RWPE2 (cell line): ENCODE results near the gene CNDP2.

Experiments
- ATAC-seq: fragments of 200-7000 bp; cut with Tn5 transposase; 3 replicates; pipeline ENCODE4 v1.9.1; 2021; ENCODE audit warnings: low read depth
- DNase-seq: peaks from one replicate; pipeline ENCODE4 v3.0.0-alpha.2; 2020; ENCODE audit warnings: low spot score
- H3K27ac ChIP-seq: fragments of 450-650 bp; 2 replicates; pipeline ENCODE4 v1.5.1; 2017; ENCODE audit warnings: mild to moderate bottlenecking; ENCODE audit not compliant: poor library complexity, severe bottlenecking
- H3K27me3 ChIP-seq: fragments of 250-450 bp; sonication (Bioruptor Pico); 2 replicates; pipeline ENCODE4 v1.5.1; 2021; ENCODE audit warnings: mild to moderate bottlenecking, moderate library complexity; ENCODE audit not compliant: insufficient read depth, poor library complexity, severe bottlenecking
- H3K36me3 ChIP-seq: fragments of 250-450 bp; sonication (Bioruptor Pico); 2 replicates; pipeline ENCODE4 v1.5.1; 2020; ENCODE audit warnings: low read depth, mild to moderate bottlenecking, moderate library complexity
- H3K4me1 ChIP-seq: fragments of 250-450 bp; sonication (Bioruptor Pico); 2 replicates; pipeline ENCODE4 v1.5.1; 2021; ENCODE audit warnings: mild to moderate bottlenecking, moderate library complexity; ENCODE audit not compliant: insufficient read depth, poor library complexity, severe bottlenecking
- H3K4me3 ChIP-seq: fragments of 250-450 bp; sonication (Bioruptor Pico); 2 replicates; pipeline ENCODE4 v1.5.1; 2021; ENCODE audit warnings: mild to moderate bottlenecking, moderate library complexity; ENCODE audit not compliant: severe bottlenecking
- H3K9me3 ChIP-seq: fragments of 250-450 bp; sonication (Bioruptor Pico); 2 replicates; pipeline ENCODE4 v1.5.1; 2021; ENCODE audit warnings: mild to moderate bottlenecking, moderate library complexity; ENCODE audit not compliant: severe bottlenecking
- TF ChIP-seq, protein P1 (sequence below): fragments of 450-650 bp; IDR thresholded peaks from one replicate; pipeline ENCODE4 v1.5.1; 2017; ENCODE audit warnings: mild to moderate bottlenecking, moderate library complexity; ENCODE audit not compliant: poor library complexity, severe bottlenecking

CNDP2 gene

GRCh38 chr18:74492259-74492658 is 3.9 kb upstream of the CNDP2 start:
- H3K27me3 ChIP-seq, result no peaks in the 10 kb centered on the region
- no peak for ATAC-seq
- H3K36me3 ChIP-seq, result no peaks in the 10 kb centered on the region
- H3K4me1 ChIP-seq, result no peaks in the 10 kb centered on the region
- no peak for DNase-seq
- no peaks in the 10 kb centered on the region for H3K9me3 ChIP-seq
- TF ChIP-seq, protein P1, sequence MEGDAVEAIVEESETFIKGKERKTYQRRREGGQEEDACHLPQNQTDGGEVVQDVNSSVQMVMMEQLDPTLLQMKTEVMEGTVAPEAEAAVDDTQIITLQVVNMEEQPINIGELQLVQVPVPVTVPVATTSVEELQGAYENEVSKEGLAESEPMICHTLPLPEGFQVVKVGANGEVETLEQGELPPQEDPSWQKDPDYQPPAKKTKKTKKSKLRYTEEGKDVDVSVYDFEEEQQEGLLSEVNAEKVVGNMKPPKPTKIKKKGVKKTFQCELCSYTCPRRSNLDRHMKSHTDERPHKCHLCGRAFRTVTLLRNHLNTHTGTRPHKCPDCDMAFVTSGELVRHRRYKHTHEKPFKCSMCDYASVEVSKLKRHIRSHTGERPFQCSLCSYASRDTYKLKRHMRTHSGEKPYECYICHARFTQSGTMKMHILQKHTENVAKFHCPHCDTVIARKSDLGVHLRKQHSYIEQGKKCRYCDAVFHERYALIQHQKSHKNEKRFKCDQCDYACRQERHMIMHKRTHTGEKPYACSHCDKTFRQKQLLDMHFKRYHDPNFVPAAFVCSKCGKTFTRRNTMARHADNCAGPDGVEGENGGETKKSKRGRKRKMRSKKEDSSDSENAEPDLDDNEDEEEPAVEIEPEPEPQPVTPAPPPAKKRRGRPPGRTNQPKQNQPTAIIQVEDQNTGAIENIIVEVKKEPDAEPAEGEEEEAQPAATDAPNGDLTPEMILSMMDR, result no peak
- no peak overlapping the region for H3K4me3 ChIP-seq
- H3K27ac ChIP-seq, result no peak overlapping the region

DNA sequence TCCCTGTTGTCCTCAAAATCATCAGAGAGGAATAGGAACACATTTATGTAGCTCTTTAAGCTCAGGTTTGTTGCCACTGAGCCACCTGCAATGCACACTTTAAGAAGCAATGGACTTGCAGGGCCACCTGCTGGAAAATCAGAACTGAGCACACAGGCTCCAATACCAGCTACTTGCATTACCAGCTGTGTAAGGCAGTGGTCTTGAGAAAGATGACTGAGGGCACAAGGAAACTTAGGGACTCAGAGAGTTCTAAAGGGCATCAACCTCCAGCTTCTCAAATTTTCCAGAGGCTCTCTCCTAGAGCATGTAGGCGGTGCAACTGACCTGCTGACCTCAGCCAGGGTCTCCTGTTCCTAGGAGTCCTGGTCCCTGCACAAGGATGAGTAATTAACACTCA is 2.5 kb upstream of the CNDP2 start:
- no peaks in the 10 kb centered on the region for H3K36me3 ChIP-seq
- ATAC-seq, result peak; percentile 27; the same call in 1 of the 3 replicates
- no peak overlapping the region for H3K4me3 ChIP-seq
- H3K27me3 ChIP-seq, result no peaks in the 10 kb centered on the region
- no peak for DNase-seq
- no peaks in the 10 kb centered on the region for H3K4me1 ChIP-seq
- H3K9me3 ChIP-seq, result no peaks in the 10 kb centered on the region
- H3K27ac ChIP-seq, result no peak overlapping the region
- TF ChIP-seq, protein P1, result peak; percentile 65

DNA sequence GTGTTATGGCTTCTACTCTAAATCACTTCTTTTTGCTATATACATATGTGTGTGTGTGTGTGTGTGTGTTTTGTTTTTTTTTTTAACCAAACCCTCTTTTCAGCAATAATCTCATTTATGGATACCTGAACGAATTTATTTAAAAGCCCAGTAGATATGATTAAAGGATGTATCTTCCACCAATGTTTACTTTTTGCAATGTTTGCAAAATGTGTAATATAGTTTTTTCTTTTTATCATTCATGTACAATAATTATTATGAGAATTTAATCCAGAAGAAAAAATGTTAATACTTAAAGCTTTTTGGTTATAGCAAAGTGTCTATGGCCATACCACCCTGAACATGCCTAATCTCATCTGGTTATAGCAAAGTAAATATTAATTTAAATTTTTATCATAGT is 1.6 kb upstream of the CNDP2 start:
- H3K4me1 ChIP-seq, result no peaks in the 10 kb centered on the region
- DNase-seq, result no peak
- no peaks in the 10 kb centered on the region for H3K36me3 ChIP-seq
- ATAC-seq, result no peak
- H3K27me3 ChIP-seq, result no peaks in the 10 kb centered on the region
- H3K27ac ChIP-seq, result no peak overlapping the region
- H3K9me3 ChIP-seq, result no peaks in the 10 kb centered on the region
- TF ChIP-seq, protein P1, result no peak
- no peak overlapping the region for H3K4me3 ChIP-seq

- Histone ChIP-seq H3K27me3 (no peaks in the 10 kb centered on the region), H3K4me1 (peaks cover 8% of the 10 kb centered on the region), H3K9me3 (no peaks in the 10 kb centered on the region), H3K4me3 (peak overlapping the region; percentile 64), H3K36me3 (peaks cover 17% of the 10 kb centered on the region), H3K27ac (peak overlapping the region; percentile 57)
- DNase-seq (no peak), ATAC-seq (peak; percentile 56)
- TF ChIP-seq, protein P1, result no peak
Measured at GRCh38 chr18:74496508-74497323, 553 bp downstream of the CNDP2 start.

DNA sequence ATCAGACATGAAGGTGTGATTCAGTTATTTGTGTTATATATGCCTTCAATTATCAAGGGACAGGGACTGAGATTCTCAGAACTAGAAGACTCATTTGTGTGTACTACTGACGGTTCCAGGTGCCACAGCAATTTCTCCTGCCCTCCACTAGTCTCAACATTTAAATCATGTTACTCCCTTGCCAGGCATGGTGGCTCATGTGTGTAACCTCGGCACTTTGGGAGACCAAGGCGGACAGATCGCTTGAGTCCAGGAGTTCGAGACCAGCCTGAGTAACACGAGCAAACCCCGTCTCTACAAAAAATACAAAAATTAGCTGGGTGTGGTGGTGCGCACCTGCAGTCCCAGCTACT is 1.1 kb downstream of the CNDP2 start:
- no peaks in the 10 kb centered on the region for H3K9me3 ChIP-seq
- H3K36me3 ChIP-seq, result peaks cover 23% of the 10 kb centered on the region
- H3K4me3 ChIP-seq, result peak overlapping the region; percentile 64
- ATAC-seq (no peak), DNase-seq (no peak)
- peak overlapping the region; percentile 57 for H3K27ac ChIP-seq
- TF ChIP-seq, protein P1, result no peak
- H3K4me1 ChIP-seq, result peaks cover 11% of the 10 kb centered on the region
- no peaks in the 10 kb centered on the region for H3K27me3 ChIP-seq
